SK-N-SH treated with all-trans-retinoic acid at 6 μM for 48 hours (cell line): ENCODE measurements around the gene BRD4.

Experiments
- RARB ChIP-seq: fragments of 250-450 bp; sonication (Bioruptor Pico); IDR thresholded peaks from 2 replicates; pipeline ENCODE4 v1.8.0; 2021; ENCODE audit warnings: mild to moderate bottlenecking, moderate library complexity
- ZFP3 ChIP-seq: fragments of 250-450 bp; sonication (Bioruptor Pico); IDR thresholded peaks from 2 replicates; pipeline ENCODE4 v1.5.0; 2020; ENCODE audit warnings: mild to moderate bottlenecking, moderate library complexity
- ZNF565 ChIP-seq: fragments of 450-650 bp; formaldehyde crosslinking; conservative IDR thresholded peaks from 2 replicates; pipeline ENCODE4 v1.5.0; 2020; ENCODE audit warnings: low read depth, mild to moderate bottlenecking, moderate library complexity

GRCh38 chr19:15250640-15250993 lies 81.7 kb downstream of the BRD4 start:
- TF ChIP-seq ZNF565 (CRISPR knock-in tag) (no peak), RARB (CRISPR knock-in tag) (no peak), ZFP3 (no peak)
